Hypothalamus (tissue), 51 donors: ENCODE data around the gene DNAJB14.
A peak's percentile ranks its signal among the peaks of the same experiment; 100 is the strongest.
"Not testable (repeated sequence)": the region's sequence is repeated elsewhere in the genome, so short reads cannot be mapped to it uniquely, and the experiment has no call there.

Experiments
- DNase-seq, 51 donors: peaks; one replicate each; lab custom pipeline; 2025; lab: John Stamatoyannopoulos, UW

DNAJB14 gene

GRCh38 chr4:99946356-99947189, at the start of gene DNAJB14:
DNAJB14 (minus strand) TSS chr4:99946618; CDS start chr4:99946571, 47 bp downstream.
- DNase-seq: peak in 50 of 51 donors; percentile 5 to 82 (median 54)

GRCh38 chr4:99991741-99992140, 45.3 kb upstream of the DNAJB14 start:
- no peak for DNase-seq

GRCh38 chr4:99987681-99988080, 41.3 kb upstream of the DNAJB14 start:
- DNase-seq: no peak

- no peak for DNase-seq
Observed at GRCh38 chr4:99986792-99987191, 40.4 kb upstream of the DNAJB14 start.

GRCh38 chr4:99983289-99983943, 37.0 kb upstream of the DNAJB14 start:
- no peak for DNase-seq

GRCh38 chr4:99979872-99980271, 33.5 kb upstream of the DNAJB14 start:
- no peak for DNase-seq

GRCh38 chr4:99971453-99972111, 25.2 kb upstream of the DNAJB14 start:
- DNase-seq: no peak

GRCh38 chr4:99968330-99968729, 21.9 kb upstream of the DNAJB14 start:
- no peak for DNase-seq

- DNase-seq: no peak
Observed at GRCh38 chr4:99966692-99967091, 20.3 kb upstream of the DNAJB14 start.

- DNase-seq: no peak
Observed at GRCh38 chr4:99965674-99966350, 19.4 kb upstream of the DNAJB14 start.

GRCh38 chr4:99965173-99965572, 18.8 kb upstream of the DNAJB14 start:
- no peak for DNase-seq

- DNase-seq: no peak
Observed at GRCh38 chr4:99961711-99962110, 15.3 kb upstream of the DNAJB14 start.

- DNase-seq: no peak
Observed at GRCh38 chr4:99960648-99961047, 14.2 kb upstream of the DNAJB14 start.

GRCh38 chr4:99958207-99958606, 11.8 kb upstream of the DNAJB14 start:
- DNase-seq: not testable (repeated sequence)

GRCh38 chr4:99950913-99951254, 4.5 kb upstream of the DNAJB14 start:
- no peak for DNase-seq

- peak; percentile 66 to 99 (median 97) for DNase-seq
Observed at GRCh38 chr4:99949999-99950912, 3.8 kb upstream of the DNAJB14 start, which contains the start of gene H2AZ1. H2AZ1 (minus strand) TSS chr4:99950275; CDS start chr4:99950170, 105 bp downstream.

- peak; percentile 25 to 93 (median 72) for DNase-seq
Observed at GRCh38 chr4:99949034-99949998, 2.9 kb upstream of the DNAJB14 start.

- no peak for DNase-seq
Observed at GRCh38 chr4:99947608-99948007, 1.2 kb upstream of the DNAJB14 start.

GRCh38 chr4:99947190-99947578, 766 bp upstream of the DNAJB14 start:
- no peak for DNase-seq
